ENCODE results near the gene ASGR1. TPM values are rescaled to one million over a fixed set of nuclear protein-coding genes. Genes with fewer than 3 reads are reported as not detected.

The ASGR1 gene
- total and polyA plus RNA-seq, 4 donors, result 127 to 728 (median 471) TPM

GRCh38 chr17:7144213-7144612, 35.0 kb downstream of the ASGR1 start:
- H3K4me3 ChIP-seq (ENCODE audit: low read depth in 1 of 3, low read length in 3 of 3), result no peak overlapping the region
- DNase-seq (ENCODE audit: low spot score), result no peak
- no peaks in the 10 kb centered on the region for H3K27me3 ChIP-seq (ENCODE audit: control insufficient read depth in 4 of 4, insufficient read depth in 4 of 4, low read length in 3 of 4)
- no peak overlapping the region for H3K9ac ChIP-seq (ENCODE audit: low read depth in 1 of 2, low read length in 2 of 2)
- no peak overlapping the region for H3K27ac ChIP-seq (ENCODE audit: low read depth in 1 of 2, low read length in 2 of 2)
- 90% methylated on average over 11 of the region's 11 CpGs for WGBS
- H3K9me3 ChIP-seq (ENCODE audit: control insufficient read depth in 4 of 4, low read length in 3 of 4), result no peaks in the 10 kb centered on the region
- no peaks in the 10 kb centered on the region for H3K36me3 ChIP-seq (ENCODE audit: control insufficient read depth in 4 of 4, insufficient read depth in 3 of 4, low read depth in 1 of 4, low read length in 3 of 4)
- H3K4me1 ChIP-seq (ENCODE audit: control insufficient read depth in 4 of 4, insufficient read depth in 4 of 4, low read length in 3 of 4), result peaks cover 0 to 3% (median 0%) of the 10 kb centered on the region in 4 donors
- TF ChIP-seq SP1 (IDR thresholded peaks at IDR 0.05) (no peak), CTCF (IDR thresholded peaks at IDR 0.05; ENCODE audit: low read depth, low read length, missing input control) (no peak), RXRA (IDR thresholded peaks at IDR 0.05) (no peak), YY1 (IDR thresholded peaks at IDR 0.05) (no peak), TAF1 (conservative IDR thresholded peaks at IDR 0.05) (no peak), FOXA2 (IDR thresholded peaks at IDR 0.05) (no peak), RAD21 (IDR thresholded peaks at IDR 0.05) (no peak), FOXA1 (IDR thresholded peaks at IDR 0.05) (no peak), ZBTB33 (IDR thresholded peaks at IDR 0.05) (no peak)
- TF ChIP-seq, protein P1, sequence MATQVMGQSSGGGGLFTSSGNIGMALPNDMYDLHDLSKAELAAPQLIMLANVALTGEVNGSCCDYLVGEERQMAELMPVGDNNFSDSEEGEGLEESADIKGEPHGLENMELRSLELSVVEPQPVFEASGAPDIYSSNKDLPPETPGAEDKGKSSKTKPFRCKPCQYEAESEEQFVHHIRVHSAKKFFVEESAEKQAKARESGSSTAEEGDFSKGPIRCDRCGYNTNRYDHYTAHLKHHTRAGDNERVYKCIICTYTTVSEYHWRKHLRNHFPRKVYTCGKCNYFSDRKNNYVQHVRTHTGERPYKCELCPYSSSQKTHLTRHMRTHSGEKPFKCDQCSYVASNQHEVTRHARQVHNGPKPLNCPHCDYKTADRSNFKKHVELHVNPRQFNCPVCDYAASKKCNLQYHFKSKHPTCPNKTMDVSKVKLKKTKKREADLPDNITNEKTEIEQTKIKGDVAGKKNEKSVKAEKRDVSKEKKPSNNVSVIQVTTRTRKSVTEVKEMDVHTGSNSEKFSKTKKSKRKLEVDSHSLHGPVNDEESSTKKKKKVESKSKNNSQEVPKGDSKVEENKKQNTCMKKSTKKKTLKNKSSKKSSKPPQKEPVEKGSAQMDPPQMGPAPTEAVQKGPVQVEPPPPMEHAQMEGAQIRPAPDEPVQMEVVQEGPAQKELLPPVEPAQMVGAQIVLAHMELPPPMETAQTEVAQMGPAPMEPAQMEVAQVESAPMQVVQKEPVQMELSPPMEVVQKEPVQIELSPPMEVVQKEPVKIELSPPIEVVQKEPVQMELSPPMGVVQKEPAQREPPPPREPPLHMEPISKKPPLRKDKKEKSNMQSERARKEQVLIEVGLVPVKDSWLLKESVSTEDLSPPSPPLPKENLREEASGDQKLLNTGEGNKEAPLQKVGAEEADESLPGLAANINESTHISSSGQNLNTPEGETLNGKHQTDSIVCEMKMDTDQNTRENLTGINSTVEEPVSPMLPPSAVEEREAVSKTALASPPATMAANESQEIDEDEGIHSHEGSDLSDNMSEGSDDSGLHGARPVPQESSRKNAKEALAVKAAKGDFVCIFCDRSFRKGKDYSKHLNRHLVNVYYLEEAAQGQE (IDR thresholded peaks at IDR 0.05), result no peak

- DNase-seq (ENCODE audit: low spot score), result no peak
- TF ChIP-seq CTCF (IDR thresholded peaks at IDR 0.05; ENCODE audit: low read depth, low read length, missing input control) (no peak), NR2F2 (IDR thresholded peaks at IDR 0.05) (no peak), FOXA1 (IDR thresholded peaks at IDR 0.05) (no peak), HNF4A (conservative IDR thresholded peaks at IDR 0.05) (no peak), FOXA2 (IDR thresholded peaks at IDR 0.05) (no peak), GABPA (IDR thresholded peaks at IDR 0.05 in 1 of 2, conservative IDR thresholded peaks at IDR 0.05 in 1 of 2) (no peak)
- TF ChIP-seq, protein P1 (IDR thresholded peaks at IDR 0.05), result no peak
- no peak overlapping the region for H3K4me3 ChIP-seq (ENCODE audit: low read depth in 1 of 3, low read length in 3 of 3)
- no peak overlapping the region for H3K9ac ChIP-seq (ENCODE audit: low read depth in 1 of 2, low read length in 2 of 2)
- no peaks in the 10 kb centered on the region for H3K27me3 ChIP-seq (ENCODE audit: control insufficient read depth in 4 of 4, insufficient read depth in 4 of 4, low read length in 3 of 4)
- H3K4me1 ChIP-seq (ENCODE audit: control insufficient read depth in 4 of 4, insufficient read depth in 4 of 4, low read length in 3 of 4), result peaks cover 0 to 3% (median 0%) of the 10 kb centered on the region in 4 donors
- no peaks in the 10 kb centered on the region for H3K36me3 ChIP-seq (ENCODE audit: control insufficient read depth in 4 of 4, insufficient read depth in 3 of 4, low read depth in 1 of 4, low read length in 3 of 4)
- WGBS, result 83% methylated on average over 10 of the region's 10 CpGs
- H3K27ac ChIP-seq (ENCODE audit: low read depth in 1 of 2, low read length in 2 of 2), result no peak overlapping the region
- H3K9me3 ChIP-seq (ENCODE audit: control insufficient read depth in 4 of 4, low read length in 3 of 4), result no peaks in the 10 kb centered on the region
These were observed 37.3 kb downstream of the ASGR1 start for GRCh38 chr17:7141824-7142223.
